ENCODE measurements around the gene DMAC2. TPM values are rescaled to one million over a fixed set of nuclear protein-coding genes. Genes with fewer than 3 reads are reported as not detected.
A peak's percentile ranks its signal among the peaks of the same experiment; 100 is the strongest.
"Not testable (repeated sequence)": the region's sequence is repeated elsewhere in the genome, so short reads cannot be mapped to it uniquely, and the experiment has no call there.

DMAC2 gene
- total RNA-seq, 1 donor from 2014 or later: 42.5 TPM

DNA sequence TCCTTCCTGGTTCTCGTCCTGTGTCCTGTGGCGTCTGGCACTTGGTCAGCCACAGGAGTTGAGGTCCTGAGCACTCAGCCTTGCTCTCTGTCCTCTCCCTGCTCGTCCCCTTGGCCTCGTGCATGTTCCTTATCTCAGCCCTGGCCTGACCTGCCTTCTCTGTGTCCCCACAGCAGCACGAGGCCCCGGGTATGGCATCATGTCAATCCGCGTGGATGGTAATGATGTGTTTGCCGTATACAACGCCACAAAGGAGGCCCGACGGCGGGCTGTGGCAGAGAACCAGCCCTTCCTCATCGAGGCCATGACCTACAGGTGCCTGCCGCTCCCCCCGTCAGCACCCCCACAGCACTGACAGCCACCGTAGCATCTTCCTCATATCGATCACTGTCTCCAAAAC is 17.3 kb downstream of the DMAC2 start:
- no peak for DNase-seq

- DNase-seq: no peak
Observed at GRCh38 chr19:41421973-41422372, 17.7 kb downstream of the DMAC2 start.

DNA sequence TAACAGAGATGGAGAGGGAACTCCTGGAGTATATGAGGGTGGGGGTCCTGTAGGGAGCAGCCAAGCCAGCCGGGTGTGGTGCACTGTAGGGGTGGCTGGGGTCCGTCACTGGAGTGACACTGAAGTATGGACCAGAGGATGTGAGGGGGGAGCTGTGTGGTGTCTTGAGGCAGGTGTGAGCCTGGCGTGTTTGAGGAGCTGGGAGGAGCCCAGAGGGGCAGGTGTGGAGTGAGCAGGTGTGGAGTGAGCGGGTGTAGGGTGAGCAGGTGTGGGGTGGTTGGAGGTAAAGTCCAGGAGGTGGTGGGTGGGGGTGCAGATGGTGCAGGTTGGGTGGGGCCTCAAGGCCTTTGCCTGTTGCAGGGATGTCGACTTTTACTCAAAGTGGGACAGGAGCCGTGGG is 18.4 kb downstream of the DMAC2 start:
- no peak for DNase-seq

- no peak for DNase-seq
Observed at GRCh38 chr19:41420101-41420880, 19.4 kb downstream of the DMAC2 start.

DNA sequence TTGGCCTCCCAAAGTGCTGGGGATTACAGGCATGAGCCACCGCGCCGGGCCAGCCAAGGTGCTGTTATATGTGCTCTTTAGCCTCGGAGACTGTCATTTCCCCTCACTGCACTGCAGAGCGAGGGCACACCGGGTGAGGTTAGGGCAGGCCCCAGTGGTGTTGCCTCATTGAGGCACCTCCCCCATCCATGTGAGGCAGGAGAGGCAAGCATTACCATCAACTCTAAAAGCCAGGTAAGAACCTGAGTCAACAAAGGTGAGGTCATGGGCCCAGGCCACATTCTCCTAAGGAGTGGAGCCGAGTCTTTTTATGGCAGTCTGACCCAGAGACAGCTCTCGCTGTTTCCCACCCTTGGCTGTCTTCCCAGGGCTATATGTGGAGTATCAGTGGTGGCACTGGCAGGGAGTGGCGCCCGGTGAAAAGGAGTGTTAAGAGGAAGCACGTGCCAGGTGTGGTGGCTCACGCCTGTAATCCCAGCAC is 23.5 kb downstream of the DMAC2 start:
- DNase-seq: no peak

DNA sequence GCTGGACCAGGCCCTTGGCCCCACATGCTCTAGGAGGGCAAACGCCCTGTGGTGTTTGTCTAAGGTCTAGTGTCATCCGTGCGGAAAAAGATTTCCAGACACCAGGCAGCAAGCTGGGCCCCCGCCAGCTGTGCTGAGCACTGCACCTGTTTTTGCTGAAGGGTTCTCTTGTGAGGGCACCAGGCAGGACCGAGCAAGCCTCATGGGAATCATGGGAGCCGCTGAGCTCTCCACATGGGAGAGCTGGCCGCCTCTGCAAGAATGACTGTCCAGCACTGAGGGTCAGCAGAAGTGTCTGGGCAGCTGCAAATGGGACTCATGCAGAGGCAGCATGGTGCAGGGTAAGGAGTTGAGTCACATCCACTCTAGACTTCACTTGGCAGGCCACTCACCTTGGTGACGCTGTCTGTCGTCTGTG is 24.5 kb downstream of the DMAC2 start:
- peak; percentile 56 for DNase-seq

- no peak for DNase-seq
Observed at GRCh38 chr19:41414461-41414860, 25.3 kb downstream of the DMAC2 start.

- DNase-seq: no peak
Observed at GRCh38 chr19:41413947-41414346, 25.8 kb downstream of the DMAC2 start.

- DNase-seq: no peak
Observed at GRCh38 chr19:41412953-41413352, 26.8 kb downstream of the DMAC2 start.

DNA sequence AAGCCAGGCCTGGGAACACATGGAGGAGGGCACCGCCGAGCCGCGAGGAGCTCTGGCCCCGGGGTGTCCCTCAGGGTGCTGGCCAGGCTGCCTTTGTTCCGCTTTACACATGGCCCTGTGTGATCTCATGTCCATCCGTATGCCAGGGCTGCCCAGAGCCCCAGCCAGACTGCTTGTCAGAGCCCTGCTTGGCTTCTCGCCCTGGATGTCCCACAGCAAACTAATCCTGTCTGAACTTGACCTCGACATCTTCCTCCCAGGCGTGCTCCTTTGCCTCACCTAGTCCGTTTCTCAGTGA is 27.8 kb downstream of the DMAC2 start:
- DNase-seq: no peak

- no peak for DNase-seq
Observed at GRCh38 chr19:41411100-41411967, 28.4 kb downstream of the DMAC2 start.

DNA sequence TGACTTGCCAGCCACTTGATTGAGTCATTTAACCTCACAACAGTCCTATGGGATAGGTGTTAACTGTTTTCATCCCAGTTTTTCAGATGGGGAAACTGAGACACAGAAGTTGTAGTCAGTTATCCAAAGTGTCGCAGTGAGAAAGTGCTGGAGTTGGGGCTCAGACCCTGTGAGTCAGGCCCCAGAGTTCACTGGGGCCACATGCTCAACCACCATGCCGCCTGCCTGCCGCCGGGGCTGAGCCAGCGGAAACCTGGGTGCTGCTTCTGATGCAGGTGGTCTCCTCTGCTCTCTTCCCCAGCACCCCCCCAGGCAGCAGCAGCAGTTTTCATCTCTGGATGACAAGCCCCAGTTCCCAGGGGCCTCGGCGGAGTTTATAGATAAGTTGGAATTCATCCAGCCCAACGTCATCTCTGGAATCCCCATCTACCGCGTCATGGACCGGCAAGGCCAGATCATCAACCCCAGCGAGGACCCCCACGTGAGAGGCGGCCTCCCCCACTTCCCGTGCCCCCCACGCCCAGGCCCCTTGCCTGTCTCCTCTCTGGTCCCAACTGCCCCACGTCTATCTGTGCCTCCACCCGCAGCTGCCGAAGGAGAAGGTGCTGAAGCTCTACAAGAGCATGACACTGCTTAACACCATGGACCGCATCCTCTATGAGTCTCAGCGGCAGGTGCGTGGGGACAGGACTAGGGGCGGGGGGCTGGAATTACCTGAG is 29.2 kb downstream of the DMAC2 start:
- DNase-seq: no peak

DNA sequence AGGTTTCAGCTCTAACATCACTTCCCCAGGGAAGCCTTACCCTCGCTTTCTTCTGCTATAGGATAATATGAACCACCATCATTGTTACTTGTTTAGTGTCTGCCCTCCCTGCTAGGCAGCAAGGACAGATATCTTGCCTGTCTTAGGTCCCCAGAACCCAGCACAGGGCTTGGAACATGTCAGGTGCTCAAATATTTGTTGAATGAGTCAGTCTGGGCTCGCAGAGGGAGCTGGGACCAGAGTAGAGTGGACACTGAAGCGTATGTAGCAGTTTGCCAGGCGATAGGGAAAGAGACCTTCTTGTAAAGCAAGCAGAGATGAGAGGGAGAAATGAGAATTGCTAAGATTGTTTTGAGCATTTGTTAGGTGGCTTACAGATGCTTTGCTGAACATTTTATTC is 30.4 kb downstream of the DMAC2 start:
- no peak for DNase-seq

DNA sequence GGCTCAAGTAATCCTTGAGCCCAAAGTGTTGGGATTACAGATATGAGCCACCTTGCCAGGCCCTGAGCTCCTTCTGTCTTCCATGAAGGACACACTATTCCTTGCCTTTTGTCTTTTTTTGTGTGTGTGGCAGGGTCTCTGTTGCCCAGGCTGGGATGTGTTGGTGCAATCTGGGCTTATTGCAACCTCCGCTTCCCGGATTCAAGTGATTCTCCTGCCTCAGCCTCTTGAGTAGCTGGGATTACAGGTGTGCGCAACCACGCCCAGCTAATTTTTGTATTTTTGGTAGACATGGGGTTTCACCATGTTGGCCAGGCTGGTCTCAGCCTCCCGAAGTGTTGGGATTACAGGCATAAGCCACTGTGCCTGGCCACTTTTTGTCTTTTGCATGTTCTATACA is 30.9 kb downstream of the DMAC2 start:
- not testable (repeated sequence) for DNase-seq

GRCh38 chr19:41408256-41408655 is 31.5 kb downstream of the DMAC2 start:
- DNase-seq: no peak

DNA sequence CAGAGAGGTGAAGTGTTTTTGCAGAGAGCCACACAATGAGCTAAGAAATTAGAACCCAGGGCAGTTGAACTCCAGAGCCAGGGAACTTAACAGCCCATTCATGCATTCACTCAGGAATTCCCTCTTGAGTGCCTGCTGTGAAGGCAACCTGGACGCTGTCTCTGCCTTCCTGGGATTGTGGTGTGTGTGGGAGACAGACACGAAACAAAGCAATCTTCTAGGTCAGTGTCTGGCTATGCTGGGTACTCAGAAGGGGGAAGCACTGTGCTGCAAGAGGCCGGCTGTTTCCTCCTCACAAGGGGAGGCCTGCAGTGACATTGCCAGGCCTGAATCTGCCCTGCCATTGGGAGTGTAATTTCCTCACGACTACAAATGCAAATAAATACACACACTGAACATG is 32.4 kb downstream of the DMAC2 start:
- DNase-seq: no peak

DNA sequence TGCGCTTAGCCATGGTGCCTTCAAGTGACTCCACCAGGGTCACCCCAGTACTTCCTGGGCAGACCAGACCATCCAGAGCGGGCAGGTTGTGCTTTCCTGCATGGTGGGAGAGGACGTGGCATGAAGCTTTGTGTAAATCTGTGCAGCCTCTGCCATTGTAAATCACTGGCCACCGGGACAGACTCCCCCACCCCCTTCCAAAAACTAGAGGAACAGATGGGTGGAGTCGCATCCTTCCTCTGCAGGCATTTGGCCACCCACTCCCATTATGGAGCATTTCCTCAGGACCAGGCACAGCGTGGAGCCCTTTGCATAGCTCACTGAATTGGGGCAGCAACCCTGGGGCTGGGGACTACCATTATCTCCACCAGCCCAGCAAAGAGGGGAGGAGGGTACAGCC is 33.9 kb downstream of the DMAC2 start:
- no peak for DNase-seq

DNA sequence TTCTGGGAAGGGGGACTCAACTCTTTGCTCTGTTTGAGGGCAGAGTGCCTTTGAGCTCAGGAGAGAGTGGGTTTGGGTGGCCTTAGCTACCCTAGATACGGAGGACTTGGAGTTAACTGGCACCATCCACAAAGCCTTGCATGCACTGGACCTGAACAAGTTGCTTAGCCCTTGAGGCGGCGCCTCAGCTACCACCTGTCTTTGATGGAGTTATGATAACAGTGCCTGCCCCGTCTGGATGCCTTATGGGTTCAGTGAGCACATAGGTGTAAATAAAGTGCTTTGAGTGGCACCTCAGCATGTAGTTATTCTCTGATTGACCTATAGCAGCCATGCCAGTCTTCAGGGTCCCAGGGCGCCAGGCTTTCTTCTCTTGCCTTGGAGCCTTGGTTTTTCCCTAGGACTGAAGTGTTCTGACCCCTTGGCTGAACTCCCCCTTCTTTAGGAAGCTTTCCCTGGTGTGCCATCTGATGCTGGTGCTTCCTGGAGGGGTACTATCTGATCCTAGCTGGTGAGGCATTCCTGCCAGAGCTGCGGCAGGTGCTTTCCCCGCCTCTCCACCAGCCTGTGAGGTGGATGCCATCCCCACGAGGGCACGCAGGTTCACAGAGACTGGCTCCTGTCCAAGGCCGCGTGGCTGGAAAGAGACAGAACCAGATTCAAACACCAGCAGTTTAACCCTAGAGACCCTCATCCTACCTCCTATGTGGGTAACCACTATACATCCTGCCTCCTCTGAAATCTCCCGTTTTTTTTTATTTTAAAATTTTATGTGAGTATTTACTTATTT is 36.3 kb downstream of the DMAC2 start:
- DNase-seq: no peak

DNA sequence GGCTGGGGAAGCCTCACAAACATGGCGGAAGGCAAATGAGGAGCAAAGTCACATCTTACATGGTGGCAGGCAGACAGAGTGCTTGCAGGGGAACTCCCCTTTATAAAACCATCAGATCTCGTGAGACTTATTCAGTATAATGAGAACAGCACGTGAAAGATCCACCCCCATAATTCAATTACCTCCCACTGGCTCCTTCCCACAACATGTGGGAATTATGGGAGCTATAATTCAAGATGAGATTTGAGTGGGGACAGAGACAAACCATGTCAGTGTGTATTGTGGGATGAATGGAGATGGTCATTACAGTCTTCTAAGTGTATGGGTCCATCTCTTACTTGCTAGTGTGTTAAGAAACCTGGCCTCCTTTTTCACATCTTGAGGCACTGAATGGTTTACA is 37.7 kb downstream of the DMAC2 start:
- no peak for DNase-seq

GRCh38 chr19:41401483-41401882 is 38.2 kb downstream of the DMAC2 start:
- no peak for DNase-seq

- DNase-seq: no peak
Observed at GRCh38 chr19:41399525-41399924, 40.2 kb downstream of the DMAC2 start.

DNA sequence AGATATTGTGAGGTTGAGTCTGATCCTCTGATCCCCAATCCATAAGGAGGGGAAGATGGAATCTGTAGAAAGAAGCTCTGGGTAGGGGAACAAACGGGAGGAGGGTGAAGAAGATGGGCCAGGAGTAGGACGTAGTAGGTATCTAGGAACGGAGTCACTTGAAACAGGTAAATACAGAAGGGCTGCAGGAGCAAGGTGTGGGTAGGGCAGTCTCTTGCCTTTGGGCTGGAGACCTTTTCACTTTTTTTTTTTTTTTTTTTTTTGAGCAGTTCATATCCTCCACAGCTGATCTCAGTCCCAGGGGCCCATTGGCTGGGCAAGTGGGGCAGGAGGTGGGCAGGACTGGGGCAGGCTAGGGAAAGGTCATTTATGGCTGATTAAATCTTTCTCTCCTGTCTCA is 40.6 kb downstream of the DMAC2 start:
- no peak for DNase-seq
